ENCODE measurements around the gene RDH11.
"Not testable (repeated sequence)": the region's sequence is repeated elsewhere in the genome, so short reads cannot be mapped to it uniquely, and the experiment has no call there.

RDH11 gene

GRCh38 chr14:67705211-67705610 lies 9.6 kb upstream of the RDH11 start:
- Histone ChIP-seq H3K27me3 (0 out of 2 replicates have a peak, but pooled peaks cover 4% of the 10 kb centered on the region), H3K4me3 (ENCODE audit: low read depth, low read length) (no peak overlapping the region), H3K36me3 (no peaks in the 10 kb centered on the region), H3K9me3 (peaks cover 8% of the 10 kb centered on the region; the same call in 1 of the 2 replicates), H3K4me1 (no peaks in the 10 kb centered on the region)
- no peak for TF ChIP-seq CTCF (IDR thresholded peaks at IDR 0.05; ENCODE audit: low read depth, low read length)
- DNase-seq: no peak

- no peak overlapping the region for H3K4me3 ChIP-seq (ENCODE audit: low read depth, low read length)
- peak; percentile 25 for DNase-seq
- no peaks in the 10 kb centered on the region for H3K36me3 ChIP-seq
- TF ChIP-seq CTCF (IDR thresholded peaks at IDR 0.05; ENCODE audit: low read depth, low read length): peak; percentile 87
- peaks cover 2% of the 10 kb centered on the region; the same call in 1 of the 2 replicates for H3K9me3 ChIP-seq
- no peaks in the 10 kb centered on the region for H3K4me1 ChIP-seq
- 0 out of 2 replicates have a peak, but pooled peaks cover 4% of the 10 kb centered on the region for H3K27me3 ChIP-seq
These were observed 9.0 kb upstream of the RDH11 start for GRCh38 chr14:67704484-67705089.

- H3K27me3 ChIP-seq: 0 out of 2 replicates have a peak, but pooled peaks cover 4% of the 10 kb centered on the region
- DNase-seq: no peak
- H3K36me3 ChIP-seq: no peaks in the 10 kb centered on the region
- H3K9me3 ChIP-seq: no peaks in the 10 kb centered on the region; the same call in 1 of the 2 replicates
- no peak overlapping the region for H3K4me3 ChIP-seq (ENCODE audit: low read depth, low read length)
- TF ChIP-seq CTCF (IDR thresholded peaks at IDR 0.05; ENCODE audit: low read depth, low read length): no peak
- no peaks in the 10 kb centered on the region for H3K4me1 ChIP-seq
These were observed 8.4 kb upstream of the RDH11 start for GRCh38 chr14:67703997-67704396.

- not testable (repeated sequence) for H3K36me3 ChIP-seq; DNase-seq; H3K27me3 ChIP-seq; H3K4me1 ChIP-seq; H3K4me3 ChIP-seq (ENCODE audit: low read depth, low read length); H3K9me3 ChIP-seq
These were observed 5.9 kb upstream of the RDH11 start, which contains the start of gene RDH12 for GRCh38 chr14:67701492-67701891. Gene RDH12 (plus strand): TSS chr14:67701886. CDS start chr14:67722643, 20,757 bp downstream.

- H3K36me3 ChIP-seq: no peaks in the 10 kb centered on the region
- H3K27me3 ChIP-seq: no peaks in the 10 kb centered on the region
- no peak for TF ChIP-seq CTCF (IDR thresholded peaks at IDR 0.05; ENCODE audit: low read depth, low read length)
- H3K4me1 ChIP-seq: no peaks in the 10 kb centered on the region
- no peak overlapping the region for H3K4me3 ChIP-seq (ENCODE audit: low read depth, low read length)
- H3K9me3 ChIP-seq: no peaks in the 10 kb centered on the region
- DNase-seq: no peak
These were observed 2.6 kb upstream of the RDH11 start for GRCh38 chr14:67698179-67698578.

GRCh38 chr14:67697006-67697405 lies 1.4 kb upstream of the RDH11 start:
- no peak for TF ChIP-seq CTCF (IDR thresholded peaks at IDR 0.05; ENCODE audit: low read depth, low read length)
- Histone ChIP-seq H3K27me3 (no peaks in the 10 kb centered on the region), H3K36me3 (peaks cover 11% of the 10 kb centered on the region), H3K4me1 (no peaks in the 10 kb centered on the region), H3K9me3 (no peaks in the 10 kb centered on the region), H3K4me3 (ENCODE audit: low read depth, low read length) (no peak overlapping the region)
- DNase-seq: no peak
